ENCODE results near the gene SMYD3.

SMYD3 gene

DNA sequence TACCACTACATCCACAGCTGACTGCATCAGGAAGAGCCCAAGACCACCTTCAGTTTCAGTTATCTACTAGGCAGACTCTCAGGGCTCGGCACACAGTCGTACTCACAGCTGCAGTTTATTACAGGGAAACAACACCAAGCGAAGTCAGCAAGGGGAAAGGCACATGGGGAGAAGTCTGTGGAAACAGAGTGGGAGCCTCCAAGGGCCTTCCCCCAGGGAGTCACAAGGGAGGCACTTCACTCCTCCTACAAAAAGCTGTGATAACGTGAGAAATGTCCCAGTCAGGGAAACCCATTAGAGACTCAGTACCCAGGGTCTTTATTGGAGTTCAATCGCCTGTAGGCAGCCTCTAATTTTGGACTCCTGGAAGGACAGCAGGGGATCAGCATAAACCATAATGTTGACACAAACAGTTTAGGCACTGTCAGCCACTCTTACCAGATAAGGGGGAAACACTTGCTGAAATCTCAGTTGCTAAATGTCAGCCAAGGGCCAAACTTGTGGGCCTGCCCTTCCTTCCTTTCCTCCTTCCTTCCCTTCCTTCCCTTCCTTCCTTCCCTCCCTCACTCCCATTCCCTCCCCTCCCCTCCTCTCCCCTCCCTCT, 444.0 kb downstream of the SMYD3 start:
- no peak overlapping the region for H3K4me3 ChIP-seq
- no peak overlapping the region for H3K27ac ChIP-seq
- no peak for DNase-seq (ENCODE audit: low spot score)
- TF ChIP-seq, protein P1, sequence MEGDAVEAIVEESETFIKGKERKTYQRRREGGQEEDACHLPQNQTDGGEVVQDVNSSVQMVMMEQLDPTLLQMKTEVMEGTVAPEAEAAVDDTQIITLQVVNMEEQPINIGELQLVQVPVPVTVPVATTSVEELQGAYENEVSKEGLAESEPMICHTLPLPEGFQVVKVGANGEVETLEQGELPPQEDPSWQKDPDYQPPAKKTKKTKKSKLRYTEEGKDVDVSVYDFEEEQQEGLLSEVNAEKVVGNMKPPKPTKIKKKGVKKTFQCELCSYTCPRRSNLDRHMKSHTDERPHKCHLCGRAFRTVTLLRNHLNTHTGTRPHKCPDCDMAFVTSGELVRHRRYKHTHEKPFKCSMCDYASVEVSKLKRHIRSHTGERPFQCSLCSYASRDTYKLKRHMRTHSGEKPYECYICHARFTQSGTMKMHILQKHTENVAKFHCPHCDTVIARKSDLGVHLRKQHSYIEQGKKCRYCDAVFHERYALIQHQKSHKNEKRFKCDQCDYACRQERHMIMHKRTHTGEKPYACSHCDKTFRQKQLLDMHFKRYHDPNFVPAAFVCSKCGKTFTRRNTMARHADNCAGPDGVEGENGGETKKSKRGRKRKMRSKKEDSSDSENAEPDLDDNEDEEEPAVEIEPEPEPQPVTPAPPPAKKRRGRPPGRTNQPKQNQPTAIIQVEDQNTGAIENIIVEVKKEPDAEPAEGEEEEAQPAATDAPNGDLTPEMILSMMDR (IDR thresholded peaks at IDR 0.05) = no peak

DNA sequence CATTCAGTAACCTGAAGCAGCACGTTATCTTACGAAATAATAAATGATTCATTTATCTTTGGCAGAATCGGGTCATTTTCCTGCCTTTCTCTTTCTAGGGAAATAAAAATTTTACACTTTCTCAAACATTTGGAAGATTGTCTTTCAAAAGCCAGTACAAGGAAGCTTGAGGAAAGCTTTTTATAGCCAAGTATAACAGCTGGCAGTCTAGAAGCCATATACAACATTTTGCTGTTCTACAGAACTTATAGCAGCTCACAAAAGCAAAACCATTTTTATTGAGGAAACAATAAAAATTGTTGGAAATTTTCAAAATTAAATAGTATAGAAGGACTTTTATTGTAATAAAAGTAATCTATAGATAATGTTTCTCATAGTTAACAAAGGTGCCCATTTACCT, 448.6 kb downstream of the SMYD3 start:
- Histone ChIP-seq H3K27ac (no peak overlapping the region), H3K4me3 (no peak overlapping the region)
- DNase-seq (ENCODE audit: low spot score) = no peak
- TF ChIP-seq, protein P1 (IDR thresholded peaks at IDR 0.05) = no peak

DNA sequence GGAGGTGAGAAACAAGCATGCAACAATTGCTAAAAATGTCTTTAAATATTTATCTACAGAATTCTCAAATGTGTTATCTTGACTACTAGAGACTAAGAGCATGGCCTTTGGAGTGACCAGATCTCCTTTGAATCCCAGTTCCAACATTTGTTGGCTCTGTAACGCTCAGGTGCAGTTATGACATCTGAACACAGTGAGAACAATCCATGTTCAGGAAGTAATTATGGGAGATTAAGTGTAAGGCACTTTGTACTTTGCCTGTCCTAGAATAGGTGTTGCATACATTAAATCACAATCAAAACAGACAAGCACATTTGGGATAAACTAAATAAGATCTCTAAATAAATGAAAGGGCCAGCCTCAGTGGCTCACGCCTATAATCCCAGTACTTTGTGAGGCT, 454.5 kb downstream of the SMYD3 start:
- TF ChIP-seq, protein P1 (IDR thresholded peaks at IDR 0.05) = no peak
- H3K4me3 ChIP-seq = no peak overlapping the region
- H3K27ac ChIP-seq = no peak overlapping the region
- no peak for DNase-seq (ENCODE audit: low spot score)

DNA sequence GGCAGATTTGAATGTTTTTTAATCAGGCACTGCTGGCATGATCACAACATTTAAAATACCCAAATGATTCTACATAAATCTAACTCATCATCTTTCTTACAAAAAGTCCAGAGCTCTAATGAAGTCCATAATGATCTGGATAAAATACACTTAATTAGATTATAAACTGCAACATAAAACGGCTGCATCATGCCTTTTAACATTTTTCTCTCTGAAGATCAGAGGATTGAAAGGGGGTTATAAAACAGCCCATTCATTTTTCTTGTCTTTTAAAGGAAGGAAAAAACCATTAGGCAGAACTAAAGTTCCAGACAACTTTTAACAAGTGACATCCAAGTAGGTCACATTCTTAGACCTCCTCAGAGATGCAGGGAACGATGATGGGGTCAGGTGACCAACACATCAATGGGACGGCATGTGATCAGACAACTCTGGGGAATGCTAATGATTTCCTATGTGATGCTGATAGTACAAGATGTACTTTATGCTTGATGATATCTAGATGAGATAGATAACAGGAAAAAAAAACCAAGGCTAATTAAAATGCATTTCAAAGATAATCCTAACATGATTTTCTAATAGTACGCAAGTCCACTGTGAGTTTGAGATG, 455.1 kb downstream of the SMYD3 start:
- H3K27ac ChIP-seq = no peak overlapping the region
- no peak overlapping the region for H3K4me3 ChIP-seq
- TF ChIP-seq, protein P1 (IDR thresholded peaks at IDR 0.05) = no peak
- no peak for DNase-seq (ENCODE audit: low spot score)

DNA sequence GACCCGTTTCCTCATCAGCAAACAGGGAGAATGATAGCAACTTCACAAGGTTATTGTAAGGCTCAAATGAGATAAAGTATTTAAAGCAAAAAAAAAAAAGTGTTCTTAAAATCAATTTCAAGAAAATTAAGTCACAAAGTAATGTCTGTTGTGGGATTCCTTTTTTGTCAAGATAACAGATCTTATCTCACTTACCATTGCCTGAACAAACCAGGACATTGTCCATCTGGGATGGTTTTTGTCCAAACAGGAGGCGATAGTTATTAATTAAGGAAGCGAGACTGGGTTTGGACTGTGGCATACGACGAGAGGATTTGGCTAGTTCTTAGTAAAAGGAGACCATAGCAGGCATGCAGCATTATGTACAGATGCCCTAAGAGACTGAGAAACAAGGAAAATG, 458.4 kb downstream of the SMYD3 start:
- H3K4me3 ChIP-seq = no peak overlapping the region
- TF ChIP-seq, protein P1 (IDR thresholded peaks at IDR 0.05) = no peak
- DNase-seq (ENCODE audit: low spot score) = no peak
- no peak overlapping the region for H3K27ac ChIP-seq

DNA sequence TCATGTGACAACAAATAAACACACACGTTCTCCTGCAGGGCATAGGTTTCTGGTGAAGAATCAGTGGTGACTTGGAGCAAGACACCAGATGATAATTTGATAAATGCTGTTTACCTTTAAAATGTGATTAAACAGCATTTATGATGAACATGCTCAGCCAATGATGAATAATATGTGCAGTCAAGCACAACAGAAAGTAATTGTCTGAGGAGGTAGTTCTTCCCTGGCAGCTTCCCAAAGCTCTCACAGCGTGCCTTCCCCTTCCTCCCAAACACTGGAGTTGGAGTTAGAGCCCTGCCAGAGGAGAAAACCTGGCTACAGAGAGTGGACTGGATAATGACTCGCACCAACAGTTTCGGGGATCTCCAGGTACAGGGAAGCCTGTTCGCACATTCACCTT, 463.5 kb downstream of the SMYD3 start:
- H3K27ac ChIP-seq = no peak overlapping the region
- no peak for DNase-seq (ENCODE audit: low spot score)
- TF ChIP-seq, protein P1 (IDR thresholded peaks at IDR 0.05) = no peak
- H3K4me3 ChIP-seq = no peak overlapping the region

DNA sequence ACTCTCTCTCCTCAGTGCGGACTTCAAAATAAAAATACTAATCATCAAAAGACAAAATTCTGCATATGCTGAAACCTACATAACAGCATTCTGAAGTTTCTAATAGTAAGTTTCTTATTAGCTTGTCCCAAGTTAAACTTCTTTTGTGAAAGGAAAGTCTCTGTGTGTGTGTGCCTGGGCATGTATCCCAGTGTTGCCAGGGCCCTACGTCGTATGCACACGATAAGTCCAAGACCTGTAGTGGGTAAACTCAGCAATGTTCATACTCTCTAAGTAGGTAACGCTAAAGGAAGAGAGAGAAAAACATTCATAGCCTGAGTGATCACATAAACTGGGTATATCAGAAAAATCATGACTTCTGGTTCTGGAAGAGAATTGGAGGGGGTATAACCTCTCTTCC, 465.7 kb downstream of the SMYD3 start:
- no peak for DNase-seq (ENCODE audit: low spot score)
- Histone ChIP-seq H3K4me3 (no peak overlapping the region), H3K27ac (no peak overlapping the region)
- TF ChIP-seq, protein P1 (IDR thresholded peaks at IDR 0.05) = no peak

Data from coronary artery (tissue), 2 donors.